HCT116 (cell line): ENCODE measurements around the gene ORAI2. TPM values are rescaled to one million over a fixed set of nuclear protein-coding genes. Genes with fewer than 3 reads are reported as not detected.

Experiments
- microRNA-seq: library from miRNA; unstranded; fragments of <30 nt; microRNA quantifications from one replicate; pipeline ENCODE4, GENCODE V29; 2016; ENCODE audit warnings: borderline number of aligned reads
- total RNA-seq: library from RNA; stranded (reverse); gene quantifications from one replicate; pipeline ENCODE4 v1.2.1, GENCODE V29; 2021; ENCODE audit not compliant: unreplicated experiment

The ORAI2 gene
- total RNA-seq, 1 experiment from 2014 or later = 13.2 TPM

Small RNAs within 50 kb of the gene (microRNA-seq; reads per million reads assigned to microRNA genes)
- gene MIR4467 (4.8 reads per million, percentile 9 among the genes with 10 or more reads in this experiment), gene MIR5090 (4.4 reads per million, percentile 6 among the genes with 10 or more reads in this experiment), gene MIR548O (not detected)

Other genes starting within 250 kb of the ORAI2 start
- 11.8 TPM for gene SH2B2, start 146.7 kb upstream of the ORAI2 start, total RNA-seq
- gene SPDYE6, start 77.1 kb upstream of the ORAI2 start, total RNA-seq = not detected
- 23.0 TPM for gene PRKRIP1, start 37.2 kb upstream of the ORAI2 start, total RNA-seq
- 14.9 TPM for gene ALKBH4, start 31.3 kb downstream of the ORAI2 start, total RNA-seq
- 39.5 TPM for gene LRWD1, start 31.4 kb downstream of the ORAI2 start, total RNA-seq
- gene POLR2J, start 45.3 kb downstream of the ORAI2 start, total RNA-seq = 54.9 TPM
- 6.0 TPM for gene RASA4B, start 84.2 kb downstream of the ORAI2 start, total RNA-seq
- gene UPK3BL2, start 110.1 kb downstream of the ORAI2 start, total RNA-seq = 7.0 TPM
- not detected for gene SPDYE2, start 117.7 kb downstream of the ORAI2 start, total RNA-seq
- 14.0 TPM for gene POLR2J3, start 139.0 kb downstream of the ORAI2 start, total RNA-seq
- gene RASA4, start 183.2 kb downstream of the ORAI2 start, total RNA-seq = 18.3 TPM
- 7.1 TPM for gene UPK3BL1, start 209.2 kb downstream of the ORAI2 start, total RNA-seq
- gene SPDYE2B, start 216.7 kb downstream of the ORAI2 start, total RNA-seq = not detected
- 6.2 TPM for gene POLR2J2, start 238.1 kb downstream of the ORAI2 start, total RNA-seq